Fibroblast of pulmonary artery (primary cell): ENCODE results near the gene TMEM86A.

Experiments
- DNase-seq: peaks from one replicate; pipeline ENCODE4 v3.0.0-alpha.2; 2010; ENCODE audit warnings: low read depth
- H3K4me3 ChIP-seq: replicated peaks from 2 replicates; pipeline ENCODE4 v1.5.1; 2011; ENCODE audit warnings: low read depth, mild to moderate bottlenecking, control low read depth, low read length, moderate library complexity
- TF ChIP-seq, protein P1 (sequence below): IDR thresholded peaks from 2 replicates; pipeline ENCODE4 v1.5.1; 2011; ENCODE audit warnings: mild to moderate bottlenecking, control low read depth, low read length, inconsistent platforms; ENCODE audit errors: missing control alignments

The TMEM86A gene

DNA sequence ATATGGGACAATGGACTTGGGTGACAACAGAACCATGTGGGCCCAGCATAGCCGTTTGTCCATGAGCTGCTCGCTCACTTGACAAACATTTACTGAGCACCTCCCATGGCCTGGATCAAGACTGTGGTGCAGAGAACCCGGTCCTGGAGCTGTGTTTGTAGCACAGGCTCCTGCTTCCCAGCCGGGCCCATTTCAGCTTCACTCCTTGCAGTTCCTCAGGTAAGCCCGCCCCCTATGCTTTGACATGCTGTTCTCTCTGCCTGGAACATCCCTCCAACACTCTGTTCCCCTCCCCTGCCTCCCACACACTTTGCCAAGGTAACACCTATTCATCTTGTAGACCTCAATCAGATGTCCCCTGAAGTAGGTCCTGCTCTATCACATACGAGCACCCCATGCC, 46.7 kb downstream of the TMEM86A start:
- no peak for DNase-seq
- H3K4me3 ChIP-seq = no peak overlapping the region
- TF ChIP-seq, protein P1, sequence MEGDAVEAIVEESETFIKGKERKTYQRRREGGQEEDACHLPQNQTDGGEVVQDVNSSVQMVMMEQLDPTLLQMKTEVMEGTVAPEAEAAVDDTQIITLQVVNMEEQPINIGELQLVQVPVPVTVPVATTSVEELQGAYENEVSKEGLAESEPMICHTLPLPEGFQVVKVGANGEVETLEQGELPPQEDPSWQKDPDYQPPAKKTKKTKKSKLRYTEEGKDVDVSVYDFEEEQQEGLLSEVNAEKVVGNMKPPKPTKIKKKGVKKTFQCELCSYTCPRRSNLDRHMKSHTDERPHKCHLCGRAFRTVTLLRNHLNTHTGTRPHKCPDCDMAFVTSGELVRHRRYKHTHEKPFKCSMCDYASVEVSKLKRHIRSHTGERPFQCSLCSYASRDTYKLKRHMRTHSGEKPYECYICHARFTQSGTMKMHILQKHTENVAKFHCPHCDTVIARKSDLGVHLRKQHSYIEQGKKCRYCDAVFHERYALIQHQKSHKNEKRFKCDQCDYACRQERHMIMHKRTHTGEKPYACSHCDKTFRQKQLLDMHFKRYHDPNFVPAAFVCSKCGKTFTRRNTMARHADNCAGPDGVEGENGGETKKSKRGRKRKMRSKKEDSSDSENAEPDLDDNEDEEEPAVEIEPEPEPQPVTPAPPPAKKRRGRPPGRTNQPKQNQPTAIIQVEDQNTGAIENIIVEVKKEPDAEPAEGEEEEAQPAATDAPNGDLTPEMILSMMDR = no peak

GRCh38 chr11:18748766-18749365, 50.3 kb downstream of the TMEM86A start:
- TF ChIP-seq, protein P1 = no peak
- no peak overlapping the region for H3K4me3 ChIP-seq
- peak; percentile 42 for DNase-seq

DNA sequence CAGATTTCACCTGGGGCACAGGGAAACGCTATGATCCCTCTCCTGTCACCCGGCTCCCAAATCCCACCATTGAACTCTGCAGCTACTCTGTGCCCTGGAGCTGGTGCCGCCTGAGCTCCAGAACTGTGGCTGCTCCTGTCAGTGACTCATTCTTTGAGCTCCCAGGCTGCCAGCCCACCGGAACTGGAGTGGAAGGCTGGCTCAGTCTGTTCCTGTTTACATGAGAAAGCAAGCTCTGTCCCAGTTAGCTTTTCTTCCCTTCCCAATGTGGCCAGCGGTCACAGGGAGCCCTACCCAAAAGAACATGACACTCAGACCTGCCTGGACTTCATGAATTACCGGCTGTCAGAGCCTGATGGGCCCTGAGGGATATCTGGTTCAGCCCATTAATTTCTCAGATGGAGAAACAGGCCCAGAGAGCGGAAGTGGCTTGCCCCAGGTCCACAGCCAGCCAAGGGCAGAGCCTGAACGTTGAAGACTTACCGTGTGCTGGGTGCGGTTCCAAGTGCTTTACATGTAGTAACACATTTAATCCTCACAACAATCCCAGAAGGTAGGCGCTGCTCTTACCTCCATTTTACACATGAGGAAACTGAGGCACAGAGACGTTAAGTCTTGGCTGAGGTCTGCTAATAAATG, 51.2 kb downstream of the TMEM86A start:
- TF ChIP-seq, protein P1 = no peak
- H3K4me3 ChIP-seq = no peak overlapping the region
- DNase-seq = peak; percentile 71

DNA sequence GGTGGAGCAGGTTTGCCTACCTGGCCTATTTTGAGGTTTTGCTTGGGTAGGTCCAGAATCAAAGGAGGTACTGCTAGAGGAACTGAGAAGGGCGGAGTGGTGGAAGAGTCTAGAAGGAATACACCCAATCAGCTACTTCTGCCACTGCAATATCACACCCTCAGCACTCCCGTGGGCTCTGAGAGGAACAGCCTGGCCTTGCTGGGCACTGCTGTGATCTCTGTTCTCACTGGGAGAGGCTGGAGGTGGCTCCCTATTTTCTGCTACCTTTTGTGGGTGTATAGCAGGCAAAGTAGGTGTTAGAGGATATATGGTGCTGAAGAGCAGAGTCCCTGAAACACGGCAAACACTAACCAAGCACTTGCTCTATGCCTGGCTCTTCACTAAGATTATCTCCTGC, 52.4 kb downstream of the TMEM86A start:
- TF ChIP-seq, protein P1 = no peak
- no peak for DNase-seq

GRCh38 chr11:18752502-18752901, 53.9 kb downstream of the TMEM86A start:
- no peak for DNase-seq
- H3K4me3 ChIP-seq = no peak overlapping the region
- TF ChIP-seq, protein P1 = no peak

More for the DNA sequence above, 52.4 kb downstream of the TMEM86A start:
- H3K4me3 ChIP-seq = no peak overlapping the region

DNA sequence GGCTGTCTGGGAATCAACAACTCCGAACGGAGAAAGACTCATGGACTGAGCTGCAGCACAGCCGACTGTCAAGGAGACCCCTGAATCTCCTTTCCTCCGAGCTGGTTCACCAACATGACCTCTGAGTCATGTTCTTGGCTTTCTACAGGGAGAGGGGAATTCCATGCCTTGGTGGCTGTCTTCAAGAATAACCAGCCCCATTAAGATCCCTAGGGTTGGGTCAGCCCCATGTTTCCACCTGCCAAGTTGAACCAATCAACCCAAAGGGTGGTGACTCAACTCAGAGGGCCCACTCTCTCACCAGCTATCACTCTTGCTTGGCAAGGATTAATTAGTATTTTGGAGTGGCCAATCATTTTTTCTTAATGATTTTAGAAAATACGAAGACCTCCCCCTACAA, 55.7 kb downstream of the TMEM86A start:
- TF ChIP-seq, protein P1 = no peak
- DNase-seq = peak; percentile 13
- H3K4me3 ChIP-seq = no peak overlapping the region
